Measurements from ENCODE around the gene RPL18A. TPM values are rescaled to one million over a fixed set of nuclear protein-coding genes. Genes with fewer than 3 reads are reported as not detected.
A peak's percentile ranks its signal among the peaks of the same experiment; 100 is the strongest.

The RPL18A gene
- total and polyA plus RNA-seq, 2 of the 13 experiments (the other 11 are each of a cell fraction or from before 2014, with no cell fraction given), result 1,471 to 2,004 TPM

DNA sequence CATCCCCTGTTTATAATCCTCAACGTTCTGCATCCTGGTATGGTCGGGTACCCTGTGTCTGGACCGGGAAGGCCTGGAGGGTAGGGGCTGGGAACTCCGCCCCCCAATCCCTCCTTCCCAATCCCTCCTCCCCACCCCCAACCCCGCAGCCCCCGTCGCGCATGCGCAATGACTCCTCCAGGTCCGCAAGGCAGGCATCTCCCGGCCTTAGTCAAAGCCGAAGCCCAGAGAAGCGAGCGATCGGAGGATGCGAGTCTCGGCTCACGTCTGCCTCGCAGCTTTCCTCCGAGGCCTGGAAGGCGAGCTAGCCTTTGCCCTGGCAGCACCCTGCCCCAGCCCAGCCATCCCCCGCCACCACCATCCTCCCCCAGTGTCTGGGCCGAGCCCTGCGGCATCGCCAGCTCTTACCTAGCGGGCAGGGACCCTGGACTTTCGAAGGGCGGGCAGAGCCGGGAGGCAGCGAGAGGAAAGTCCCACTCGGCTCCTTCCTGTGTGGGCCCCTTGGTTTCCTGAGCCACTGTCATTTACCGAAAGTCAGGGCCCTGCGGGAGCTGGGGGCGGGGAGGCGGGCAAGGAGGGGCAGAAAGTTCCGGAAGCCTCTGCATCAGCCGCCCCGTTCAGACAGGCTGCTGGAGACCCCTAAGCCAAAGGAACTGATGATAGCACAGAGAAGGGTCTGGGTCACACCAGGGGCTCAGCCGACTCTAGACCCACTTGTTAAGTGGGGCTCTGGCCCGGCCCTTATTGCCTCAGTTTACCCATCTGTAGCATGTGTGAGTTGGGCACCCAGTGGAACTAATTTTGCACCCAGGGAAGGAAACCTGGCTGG, 12.0 kb upstream of the RPL18A start, which contains the start of gene JAK3 (continued):
- TF ChIP-seq ZNF546 (CRISPR knock-in tag; conservative IDR thresholded peaks at IDR 0.05), result no peak
- TF ChIP-seq MTF1 (CRISPR knock-in tag; IDR thresholded peaks at IDR 0.05), result no peak
- TF ChIP-seq CCAR2 (optimal IDR thresholded peaks at IDR 0.05; ENCODE audit: low read depth, low read length), result no peak
- no peak for TF ChIP-seq ZNF772 (CRISPR knock-in tag; IDR thresholded peaks at IDR 0.05)
- no peak for TF ChIP-seq ZNF367 (CRISPR knock-in tag; IDR thresholded peaks at IDR 0.05; ENCODE audit: borderline replicate concordance)
- no peak for TF ChIP-seq NFKBIZ (CRISPR knock-in tag; IDR thresholded peaks at IDR 0.05)
- TF ChIP-seq SRF (IDR thresholded peaks at IDR 0.05; ENCODE audit: low read depth, low read length), result no peak
- TF ChIP-seq ZNF570 (CRISPR knock-in tag; IDR thresholded peaks at IDR 0.05; ENCODE audit: borderline replicate concordance), result no peak
- no peak for TF ChIP-seq ZNF225 (CRISPR knock-in tag; IDR thresholded peaks at IDR 0.05)
- TF ChIP-seq ZNF17 (CRISPR knock-in tag; IDR thresholded peaks at IDR 0.05), result no peak
- TF ChIP-seq, protein P1, sequence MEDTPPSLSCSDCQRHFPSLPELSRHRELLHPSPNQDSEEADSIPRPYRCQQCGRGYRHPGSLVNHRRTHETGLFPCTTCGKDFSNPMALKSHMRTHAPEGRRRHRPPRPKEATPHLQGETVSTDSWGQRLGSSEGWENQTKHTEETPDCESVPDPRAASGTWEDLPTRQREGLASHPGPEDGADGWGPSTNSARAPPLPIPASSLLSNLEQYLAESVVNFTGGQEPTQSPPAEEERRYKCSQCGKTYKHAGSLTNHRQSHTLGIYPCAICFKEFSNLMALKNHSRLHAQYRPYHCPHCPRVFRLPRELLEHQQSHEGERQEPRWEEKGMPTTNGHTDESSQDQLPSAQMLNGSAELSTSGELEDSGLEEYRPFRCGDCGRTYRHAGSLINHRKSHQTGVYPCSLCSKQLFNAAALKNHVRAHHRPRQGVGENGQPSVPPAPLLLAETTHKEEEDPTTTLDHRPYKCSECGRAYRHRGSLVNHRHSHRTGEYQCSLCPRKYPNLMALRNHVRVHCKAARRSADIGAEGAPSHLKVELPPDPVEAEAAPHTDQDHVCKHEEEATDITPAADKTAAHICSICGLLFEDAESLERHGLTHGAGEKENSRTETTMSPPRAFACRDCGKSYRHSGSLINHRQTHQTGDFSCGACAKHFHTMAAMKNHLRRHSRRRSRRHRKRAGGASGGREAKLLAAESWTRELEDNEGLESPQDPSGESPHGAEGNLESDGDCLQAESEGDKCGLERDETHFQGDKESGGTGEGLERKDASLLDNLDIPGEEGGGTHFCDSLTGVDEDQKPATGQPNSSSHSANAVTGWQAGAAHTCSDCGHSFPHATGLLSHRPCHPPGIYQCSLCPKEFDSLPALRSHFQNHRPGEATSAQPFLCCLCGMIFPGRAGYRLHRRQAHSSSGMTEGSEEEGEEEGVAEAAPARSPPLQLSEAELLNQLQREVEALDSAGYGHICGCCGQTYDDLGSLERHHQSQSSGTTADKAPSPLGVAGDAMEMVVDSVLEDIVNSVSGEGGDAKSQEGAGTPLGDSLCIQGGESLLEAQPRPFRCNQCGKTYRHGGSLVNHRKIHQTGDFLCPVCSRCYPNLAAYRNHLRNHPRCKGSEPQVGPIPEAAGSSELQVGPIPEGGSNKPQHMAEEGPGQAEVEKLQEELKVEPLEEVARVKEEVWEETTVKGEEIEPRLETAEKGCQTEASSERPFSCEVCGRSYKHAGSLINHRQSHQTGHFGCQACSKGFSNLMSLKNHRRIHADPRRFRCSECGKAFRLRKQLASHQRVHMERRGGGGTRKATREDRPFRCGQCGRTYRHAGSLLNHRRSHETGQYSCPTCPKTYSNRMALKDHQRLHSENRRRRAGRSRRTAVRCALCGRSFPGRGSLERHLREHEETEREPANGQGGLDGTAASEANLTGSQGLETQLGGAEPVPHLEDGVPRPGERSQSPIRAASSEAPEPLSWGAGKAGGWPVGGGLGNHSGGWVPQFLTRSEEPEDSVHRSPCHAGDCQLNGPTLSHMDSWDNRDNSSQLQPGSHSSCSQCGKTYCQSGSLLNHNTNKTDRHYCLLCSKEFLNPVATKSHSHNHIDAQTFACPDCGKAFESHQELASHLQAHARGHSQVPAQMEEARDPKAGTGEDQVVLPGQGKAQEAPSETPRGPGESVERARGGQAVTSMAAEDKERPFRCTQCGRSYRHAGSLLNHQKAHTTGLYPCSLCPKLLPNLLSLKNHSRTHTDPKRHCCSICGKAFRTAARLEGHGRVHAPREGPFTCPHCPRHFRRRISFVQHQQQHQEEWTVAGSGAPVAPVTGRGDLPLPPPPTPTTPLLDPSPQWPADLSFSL (CRISPR knock-in tag; IDR thresholded peaks at IDR 0.05), result no peak
- TF ChIP-seq MAFK (conservative IDR thresholded peaks at IDR 0.05 in 1 of 2, IDR thresholded peaks at IDR 0.05 in 1 of 2; ENCODE audit: low read length in 2 of 2), result no peak
- TF ChIP-seq, protein P2, sequence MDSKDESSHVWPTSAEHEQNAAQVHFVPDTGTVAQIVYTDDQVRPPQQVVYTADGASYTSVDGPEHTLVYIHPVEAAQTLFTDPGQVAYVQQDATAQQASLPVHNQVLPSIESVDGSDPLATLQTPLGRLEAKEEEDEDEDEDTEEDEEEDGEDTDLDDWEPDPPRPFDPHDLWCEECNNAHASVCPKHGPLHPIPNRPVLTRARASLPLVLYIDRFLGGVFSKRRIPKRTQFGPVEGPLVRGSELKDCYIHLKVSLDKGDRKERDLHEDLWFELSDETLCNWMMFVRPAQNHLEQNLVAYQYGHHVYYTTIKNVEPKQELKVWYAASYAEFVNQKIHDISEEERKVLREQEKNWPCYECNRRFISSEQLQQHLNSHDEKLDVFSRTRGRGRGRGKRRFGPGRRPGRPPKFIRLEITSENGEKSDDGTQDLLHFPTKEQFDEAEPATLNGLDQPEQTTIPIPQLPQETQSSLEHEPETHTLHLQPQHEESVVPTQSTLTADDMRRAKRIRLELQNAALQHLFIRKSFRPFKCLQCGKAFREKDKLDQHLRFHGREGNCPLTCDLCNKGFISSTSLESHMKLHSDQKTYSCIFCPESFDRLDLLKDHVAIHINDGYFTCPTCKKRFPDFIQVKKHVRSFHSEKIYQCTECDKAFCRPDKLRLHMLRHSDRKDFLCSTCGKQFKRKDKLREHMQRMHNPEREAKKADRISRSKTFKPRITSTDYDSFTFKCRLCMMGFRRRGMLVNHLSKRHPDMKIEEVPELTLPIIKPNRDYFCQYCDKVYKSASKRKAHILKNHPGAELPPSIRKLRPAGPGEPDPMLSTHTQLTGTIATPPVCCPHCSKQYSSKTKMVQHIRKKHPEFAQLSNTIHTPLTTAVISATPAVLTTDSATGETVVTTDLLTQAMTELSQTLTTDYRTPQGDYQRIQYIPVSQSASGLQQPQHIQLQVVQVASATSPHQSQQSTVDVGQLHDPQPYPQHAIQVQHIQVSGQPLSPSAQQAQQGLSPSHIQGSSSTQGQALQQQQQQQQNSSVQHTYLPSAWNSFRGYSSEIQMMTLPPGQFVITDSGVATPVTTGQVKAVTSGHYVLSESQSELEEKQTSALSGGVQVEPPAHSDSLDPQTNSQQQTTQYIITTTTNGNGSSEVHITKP (CRISPR knock-in tag; IDR thresholded peaks at IDR 0.05; ENCODE audit: low read depth), result no peak
- no peak for TF ChIP-seq ZNF354B (CRISPR knock-in tag; IDR thresholded peaks at IDR 0.05)
- TF ChIP-seq ZNF292 (CRISPR knock-in tag; IDR thresholded peaks at IDR 0.05; ENCODE audit: borderline replicate concordance, low read depth), result no peak
- no peak for TF ChIP-seq HNRNPUL1 (IDR thresholded peaks at IDR 0.05; ENCODE audit: low read depth, low read length)
- TF ChIP-seq ZSCAN21 (CRISPR knock-in tag; IDR thresholded peaks at IDR 0.05; ENCODE audit: borderline replicate concordance), result 0 out of 2 replicates have a peak, but pooled peaks have one; percentile 35
- peak; percentile 50; the same call in 1 of the 2 replicates for TF ChIP-seq SP4 (CRISPR knock-in tag; IDR thresholded peaks at IDR 0.05)
- no peak; the same call in 1 of the 2 replicates for TF ChIP-seq MEIS2 (CRISPR knock-in tag; IDR thresholded peaks at IDR 0.05)
- no peak; the same call in 1 of the 2 replicates for TF ChIP-seq TBX2 (CRISPR knock-in tag; IDR thresholded peaks at IDR 0.05; ENCODE audit: borderline replicate concordance)

All from HepG2 (cell line).